ENCODE data around the gene MACROH2A1.

MACROH2A1 gene

DNA sequence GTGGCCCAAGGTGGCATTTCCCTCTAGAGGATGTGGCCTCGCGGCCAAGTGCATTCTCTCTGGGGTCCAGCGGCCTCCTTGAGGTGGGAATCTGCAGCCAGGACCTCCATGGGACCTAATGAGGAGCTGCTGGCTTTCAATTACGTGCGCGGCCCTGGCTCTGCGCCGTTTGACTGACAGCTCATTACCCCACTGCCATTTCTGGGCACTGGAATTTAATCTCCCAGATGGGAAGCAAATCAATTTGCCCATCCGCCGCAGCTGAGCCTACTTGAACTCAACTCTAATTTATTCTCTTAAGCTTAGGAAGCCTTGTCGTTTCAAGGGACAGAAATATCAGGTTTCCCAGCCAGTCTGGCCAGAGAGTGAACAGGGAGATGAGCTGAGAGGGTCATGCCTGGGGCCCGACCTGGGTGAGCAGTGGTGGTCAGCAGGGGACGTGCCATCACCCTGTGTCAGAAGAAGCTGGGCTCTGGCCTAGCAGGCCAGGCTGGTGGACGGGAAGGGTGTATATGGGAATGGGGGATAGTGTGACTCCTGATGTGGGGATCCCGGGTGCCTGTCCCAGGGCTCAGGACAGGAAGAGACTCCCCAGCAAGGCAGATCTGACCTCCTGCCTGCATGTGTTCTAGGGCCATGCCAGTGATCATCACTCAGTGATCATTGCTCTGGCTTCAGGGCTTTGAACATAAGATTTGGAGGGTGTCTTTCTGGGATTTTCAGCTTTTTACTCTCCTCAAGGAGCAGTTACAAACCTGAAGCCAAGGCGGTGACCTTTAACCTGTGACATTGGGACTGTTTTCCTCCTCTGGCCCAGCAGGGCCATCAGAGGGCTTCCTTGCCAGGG, 69.7 kb downstream of the MACROH2A1 start:
- DNase-seq = no peak

GRCh38 chr5:135328128-135328687, 70.8 kb downstream of the MACROH2A1 start:
- no peak for DNase-seq

DNA sequence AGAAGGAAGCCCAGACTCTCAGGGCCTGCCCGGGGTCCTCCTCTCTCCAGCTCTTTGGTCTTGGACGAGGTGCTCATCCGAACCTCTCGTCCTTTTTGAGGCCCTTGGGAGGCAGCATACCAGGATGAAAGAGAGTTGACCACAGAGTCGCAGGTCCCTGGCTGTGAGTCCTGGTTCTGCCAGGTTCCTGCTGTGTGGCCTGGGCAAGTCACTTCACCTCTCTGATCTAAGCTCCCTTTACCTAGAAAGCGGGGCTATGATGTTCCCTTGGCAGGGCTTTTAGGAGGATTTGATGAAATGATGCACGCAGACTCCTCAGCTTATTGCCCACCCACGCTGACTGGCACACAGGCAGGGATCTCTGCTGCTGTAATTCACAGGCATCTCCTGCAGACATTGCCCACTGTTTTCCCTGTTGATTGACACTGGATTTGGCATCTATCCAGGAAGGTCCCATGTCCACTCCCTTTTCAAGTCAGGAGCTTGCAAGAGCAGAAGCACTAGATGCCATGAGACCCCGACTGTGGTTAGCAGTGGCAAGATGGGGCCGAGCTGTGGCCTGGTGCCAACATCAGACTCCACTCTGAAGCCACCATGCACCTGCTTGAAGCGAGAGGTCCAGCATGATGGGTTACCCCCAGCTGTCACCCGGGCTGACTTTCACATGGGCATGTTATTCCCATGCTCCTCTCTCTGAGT, 71.5 kb downstream of the MACROH2A1 start:
- no peak for DNase-seq

DNA sequence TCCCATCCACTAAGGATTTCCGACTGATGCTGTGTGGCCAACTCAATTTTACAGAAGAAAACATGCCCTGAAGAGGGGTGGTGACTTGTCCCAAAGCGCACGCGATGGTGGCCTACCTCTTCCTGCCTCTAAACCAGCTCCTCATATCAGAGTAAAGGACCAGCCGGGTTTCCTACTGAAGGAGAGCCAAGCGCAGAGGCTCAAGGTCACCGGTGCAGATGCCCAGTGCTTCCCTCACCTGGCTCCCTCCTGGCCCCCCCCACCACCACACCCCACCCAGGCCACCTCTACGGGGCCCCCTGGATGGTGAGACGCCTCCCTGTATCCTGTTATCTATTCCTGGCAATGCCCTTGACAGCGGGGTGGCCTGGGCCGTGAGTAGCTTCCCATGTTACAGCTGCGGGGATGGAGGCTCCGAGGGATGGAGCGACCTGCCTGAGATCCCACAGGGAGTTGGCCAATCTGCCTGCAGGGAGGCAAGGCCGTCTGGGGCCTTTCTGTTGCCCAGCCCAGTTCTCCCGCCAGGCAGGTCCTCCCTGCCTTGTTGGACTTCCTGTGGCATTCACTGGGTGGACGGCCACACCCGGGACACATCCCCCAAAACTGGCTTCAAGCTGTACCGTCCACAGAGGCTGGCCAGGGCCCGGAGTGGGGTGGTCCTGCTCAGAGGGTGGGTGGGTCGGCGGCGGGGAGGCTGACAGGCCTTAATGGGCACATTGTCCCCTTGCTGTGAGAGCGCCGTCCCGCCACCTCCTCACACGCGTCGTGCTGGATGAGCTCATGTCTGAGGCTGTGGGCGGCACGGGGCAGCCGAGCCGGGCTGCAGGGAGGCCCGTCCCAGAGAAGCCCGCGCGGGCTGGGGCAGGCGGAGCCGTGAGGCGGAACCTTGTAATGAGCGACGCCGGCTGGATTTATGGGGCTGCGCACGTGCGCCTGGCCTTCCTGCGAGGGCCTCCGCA, 72.5 kb downstream of the MACROH2A1 start:
- no peak for DNase-seq

- no peak for DNase-seq
Measured at GRCh38 chr5:135324897-135325650, 74.0 kb downstream of the MACROH2A1 start.

DNA sequence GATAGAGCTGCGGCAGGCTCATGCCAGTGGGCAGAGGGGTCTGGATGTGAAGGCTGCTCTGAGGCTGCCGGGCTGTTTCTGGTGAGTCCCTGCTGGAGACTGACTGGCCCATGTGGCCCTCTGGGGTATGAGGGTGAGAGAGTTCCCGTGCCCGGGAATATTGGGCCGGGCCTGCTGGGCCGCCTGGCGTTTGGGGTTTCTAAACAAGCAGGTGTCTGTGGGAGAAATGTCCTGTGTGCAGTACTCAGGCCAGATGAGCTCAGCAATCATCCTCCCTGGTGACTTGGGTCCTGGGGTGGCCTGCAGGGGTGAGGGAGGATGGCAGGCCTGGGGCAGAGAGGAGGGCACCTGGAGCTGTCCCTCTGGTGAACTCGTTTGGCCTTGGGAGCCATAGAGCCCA, 74.9 kb downstream of the MACROH2A1 start:
- peak; percentile 30 for DNase-seq

- DNase-seq = peak; percentile 25
Measured at GRCh38 chr5:135323701-135324132, 75.3 kb downstream of the MACROH2A1 start.

DNA sequence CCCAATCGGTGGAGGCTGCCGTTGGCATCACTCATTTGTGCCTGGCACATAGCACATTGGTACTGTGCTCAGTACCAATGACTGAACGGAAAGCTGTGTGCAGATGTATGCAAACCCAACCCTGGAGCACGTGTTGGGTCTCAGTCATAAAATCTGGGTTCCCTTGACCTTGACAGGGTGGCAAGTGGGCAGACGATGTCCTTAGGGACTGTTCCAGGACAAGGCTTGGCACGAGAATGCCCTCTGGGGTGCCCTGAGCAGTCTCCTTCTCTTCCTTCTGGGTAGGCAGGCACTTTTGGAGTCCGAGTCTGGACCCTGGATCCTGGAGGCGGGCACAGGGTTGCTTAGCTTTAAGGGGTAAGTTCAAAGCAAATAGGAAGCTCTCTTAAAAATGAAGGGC, 75.8 kb downstream of the MACROH2A1 start:
- peak; percentile 35 for DNase-seq

DNA sequence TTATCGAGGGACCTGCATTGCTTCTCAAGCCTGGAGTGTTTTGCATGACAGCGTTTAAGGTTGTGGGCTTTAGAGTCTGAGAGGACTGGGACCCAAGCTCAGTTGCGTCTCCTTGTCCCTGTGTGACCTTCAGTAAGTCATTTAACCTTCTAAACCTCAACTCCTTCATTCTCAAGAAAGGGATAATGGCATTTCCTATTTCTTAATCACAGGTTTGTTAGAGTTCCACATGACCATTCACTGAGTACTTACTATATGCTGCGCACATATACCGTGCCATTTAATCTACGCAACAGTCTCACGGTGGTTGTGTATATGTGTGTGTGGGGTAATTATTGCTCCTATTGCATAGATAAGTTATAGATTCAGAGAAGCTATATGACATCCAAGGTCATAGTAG, 76.3 kb downstream of the MACROH2A1 start:
- DNase-seq = no peak

DNA sequence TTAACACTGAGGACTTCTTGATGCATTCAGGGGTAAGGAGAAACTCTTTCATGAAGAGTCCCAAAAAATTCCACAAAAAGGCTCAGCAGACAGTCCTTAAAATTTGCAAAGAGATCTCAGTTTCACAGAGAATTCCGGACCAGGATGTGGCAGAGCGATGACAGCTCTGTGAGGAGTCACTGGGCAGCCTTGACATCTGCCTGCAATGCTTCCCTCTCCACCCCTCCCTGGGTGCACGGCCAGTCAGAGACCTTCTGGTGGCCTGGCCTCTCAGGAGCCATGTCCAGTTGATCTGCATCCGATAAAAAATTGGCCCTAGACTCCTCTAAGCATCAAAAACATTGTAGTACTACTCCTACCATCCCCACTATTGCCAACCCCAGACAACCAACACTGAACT, 76.8 kb downstream of the MACROH2A1 start:
- DNase-seq = no peak

GRCh38 chr5:135320718-135321484, 78.1 kb downstream of the MACROH2A1 start:
- DNase-seq = peak; percentile 20

- peak; percentile 35 for DNase-seq
Measured at GRCh38 chr5:135319928-135320606, 79.0 kb downstream of the MACROH2A1 start.

DNA sequence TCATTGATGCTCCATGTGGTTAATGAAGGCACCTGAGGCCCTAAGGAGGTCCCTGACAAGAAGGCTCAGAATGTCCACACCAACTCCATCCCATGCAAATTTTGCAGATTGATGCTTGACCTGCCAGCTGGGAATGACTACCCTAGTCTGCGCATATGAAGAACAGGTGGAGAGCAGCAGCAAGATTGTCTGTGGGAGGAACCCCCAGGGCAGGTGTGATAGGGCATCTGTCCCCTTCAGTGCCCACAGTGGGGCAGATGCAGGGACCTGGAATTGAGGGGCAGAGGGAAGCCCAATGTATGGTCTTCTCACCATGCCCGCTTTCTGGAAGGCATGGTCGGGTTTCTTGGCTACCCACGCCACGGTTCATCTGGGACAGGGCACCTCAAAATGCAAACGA, 79.6 kb downstream of the MACROH2A1 start:
- DNase-seq = peak; percentile 30

GRCh38 chr5:135318924-135319323, 80.1 kb downstream of the MACROH2A1 start:
- peak; percentile 40 for DNase-seq

DNA sequence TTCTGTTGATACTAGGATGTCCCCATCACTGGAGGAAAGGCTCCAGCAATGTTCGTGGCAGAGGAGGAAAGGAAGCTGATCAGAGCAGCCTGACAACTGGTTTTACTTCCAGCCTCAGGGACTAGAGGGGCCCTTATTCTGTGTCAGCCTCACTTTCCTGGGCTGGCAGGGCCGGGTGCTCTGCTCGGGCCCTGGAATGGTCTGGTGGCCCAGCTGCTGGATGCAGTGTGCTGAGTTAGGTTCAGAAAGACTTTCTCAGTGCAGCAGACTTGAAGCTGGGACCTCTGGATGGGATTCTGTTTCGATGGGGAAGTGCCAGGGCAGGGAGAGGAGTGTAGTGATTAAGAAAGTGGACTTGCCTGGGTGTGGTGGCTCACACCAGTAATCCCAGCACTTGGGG, 81.0 kb downstream of the MACROH2A1 start:
- DNase-seq = peak; percentile 33

- DNase-seq = peak; percentile 20
Measured at GRCh38 chr5:135317286-135317685, 81.7 kb downstream of the MACROH2A1 start.

GRCh38 chr5:135315386-135315785, 83.6 kb downstream of the MACROH2A1 start:
- no peak for DNase-seq

GRCh38 chr5:135313946-135314345, 85.1 kb downstream of the MACROH2A1 start:
- DNase-seq = peak; percentile 34

DNA sequence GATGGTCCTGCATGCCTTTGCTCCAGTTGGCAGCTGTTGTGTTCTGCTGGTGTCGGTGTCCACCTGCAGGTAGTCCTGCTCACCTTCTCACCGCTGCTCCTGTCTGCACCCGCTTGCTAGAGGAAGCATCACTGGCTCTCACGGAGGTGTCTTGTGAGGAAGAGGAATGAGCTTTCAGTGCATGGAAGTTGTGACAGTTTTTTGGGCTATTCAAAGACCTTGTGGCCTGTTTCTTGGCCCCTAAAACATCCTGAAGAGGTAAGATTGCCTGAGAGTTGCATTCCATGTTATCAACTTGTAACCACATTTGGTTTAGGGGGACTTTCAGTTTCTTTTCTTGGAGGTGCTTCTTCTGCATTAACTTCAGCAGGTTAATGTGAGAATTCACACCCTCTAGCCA, 85.6 kb downstream of the MACROH2A1 start:
- DNase-seq = peak; percentile 35

DNA sequence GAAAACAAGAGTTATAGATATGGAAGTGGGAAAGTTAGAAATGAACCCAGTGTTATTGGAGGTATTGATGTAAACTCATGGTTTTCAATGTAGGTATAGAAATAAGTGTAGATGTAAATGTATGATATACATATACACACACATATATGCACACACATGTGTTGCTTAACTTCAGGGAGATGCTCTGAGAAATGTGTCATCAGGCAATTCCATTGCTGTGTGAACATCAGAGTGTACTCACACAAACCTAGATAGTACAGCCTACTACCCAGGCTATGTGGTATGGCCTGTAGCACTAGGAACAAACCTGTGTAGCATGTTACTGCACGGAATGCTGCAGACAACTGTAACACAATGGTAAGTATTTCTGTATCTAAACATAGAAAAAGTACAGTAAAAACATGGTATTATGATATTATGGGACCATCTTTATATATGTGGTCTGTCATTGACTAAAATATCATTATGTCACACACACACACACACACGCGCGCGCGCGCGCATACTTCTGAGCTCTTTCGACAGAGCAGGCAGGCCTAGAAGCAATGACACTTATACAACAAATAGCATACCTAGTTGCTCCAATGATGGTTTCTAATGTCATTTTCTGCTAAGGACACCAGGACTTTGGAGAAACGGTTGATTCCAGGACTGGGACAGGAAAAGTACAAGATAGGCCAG, 86.6 kb downstream of the MACROH2A1 start:
- DNase-seq = no peak
